Measurements from ENCODE around the gene FGGY.

FGGY gene

GRCh38 chr1:59288046-59288445, 8.8 kb upstream of the FGGY start:
- Histone ChIP-seq H3K36me3 (ENCODE audit: control insufficient read depth in 2 of 2, insufficient read depth in 1 of 2, low read length in 2 of 2) (no peaks in the 10 kb centered on the region), H3K27ac (ENCODE audit: extremely low read depth, low read depth, low read length) (no peak overlapping the region), H3K9me3 (ENCODE audit: control insufficient read depth, insufficient read depth, low read depth, low read length) (no peaks in the 10 kb centered on the region), H3K4me1 (ENCODE audit: control insufficient read depth, insufficient read depth, low read length) (no peaks in the 10 kb centered on the region), H3K4me3 (ENCODE audit: low read depth, low read length) (no peak overlapping the region)
- ChIA-PET CTCF (no interaction called here), POLR2A (no interaction called here)
- no peak for TF ChIP-seq SP3 (tag by site-specific recombination; IDR thresholded peaks at IDR 0.05)

- Histone ChIP-seq H3K4me3 (ENCODE audit: low read depth, low read length) (no peak overlapping the region), H3K27ac (ENCODE audit: extremely low read depth, low read depth, low read length) (no peak overlapping the region), H3K4me1 (ENCODE audit: control insufficient read depth, insufficient read depth, low read length) (no peaks in the 10 kb centered on the region), H3K36me3 (ENCODE audit: control insufficient read depth in 2 of 2, insufficient read depth in 1 of 2, low read length in 2 of 2) (no peaks in the 10 kb centered on the region), H3K9me3 (ENCODE audit: control insufficient read depth, insufficient read depth, low read depth, low read length) (no peaks in the 10 kb centered on the region)
- ChIA-PET CTCF (interaction anchor here (0.8 to 1.9 kb wide), 4 partner anchors 11 to 225 kb away, joined by 3 to 6 read pairs (median 4); no protein-coding TSS in a partner anchor), POLR2A (interaction anchor here (0.6 to 1.4 kb wide), 2 partner anchors 221 to 506 kb away, joined by 3 to 4 read pairs; partner anchors contain the start of gene JUN)
- TF ChIP-seq ZNF221 (tag by site-specific recombination; IDR thresholded peaks at IDR 0.05; ENCODE audit: borderline replicate concordance) (no peak), ZNF621 (tag by site-specific recombination; IDR thresholded peaks at IDR 0.05) (0 out of 2 replicates have a peak, but pooled peaks have one; percentile 67), ZNF239 (tag by site-specific recombination; IDR thresholded peaks at IDR 0.05) (peak; percentile 45; the same call in 1 of the 2 replicates), ZNF148 (tag by site-specific recombination; IDR thresholded peaks at IDR 0.05; ENCODE audit: borderline replicate concordance) (peak; percentile 56; the same call in 1 of the 2 replicates), ZNF501 (tag by site-specific recombination; IDR thresholded peaks at IDR 0.05) (no peak), ZNF398 (tag by site-specific recombination; IDR thresholded peaks at IDR 0.05) (0 out of 2 replicates have a peak, but pooled peaks have one; percentile 12)
Measured at GRCh38 chr1:59289570-59289969, 7.3 kb upstream of the FGGY start.

GRCh38 chr1:59290193-59290949, 6.5 kb upstream of the FGGY start:
- POLR2A ChIA-PET, result interaction anchor here (0.6 to 1.4 kb wide), 2 partner anchors 222 to 507 kb away, joined by 3 to 4 read pairs; partner anchors contain the start of gene JUN
- H3K27ac ChIP-seq (ENCODE audit: extremely low read depth, low read depth, low read length), result no peak overlapping the region
- no peaks in the 10 kb centered on the region for H3K4me1 ChIP-seq (ENCODE audit: control insufficient read depth, insufficient read depth, low read length)
- no peak overlapping the region for H3K4me3 ChIP-seq (ENCODE audit: low read depth, low read length)
- no peaks in the 10 kb centered on the region for H3K36me3 ChIP-seq (ENCODE audit: control insufficient read depth in 2 of 2, insufficient read depth in 1 of 2, low read length in 2 of 2)
- H3K9me3 ChIP-seq (ENCODE audit: control insufficient read depth, insufficient read depth, low read depth, low read length), result no peaks in the 10 kb centered on the region
- CTCF ChIA-PET, result interaction anchor here (0.6 to 1.9 kb wide), 9 partner anchors 12 to 517 kb away, joined by 3 to 6 read pairs (median 3); no protein-coding TSS in a partner anchor
- TF ChIP-seq ZNF248 (tag by site-specific recombination; IDR thresholded peaks at IDR 0.05) (no peak), ZFP69B (tag by site-specific recombination; IDR thresholded peaks at IDR 0.05) (0 out of 2 replicates have a peak, but pooled peaks have one; percentile 26), PRDM10 (tag by site-specific recombination; IDR thresholded peaks at IDR 0.05) (0 out of 2 replicates have a peak, but pooled peaks have one; percentile 19), SP7 (tag by site-specific recombination; IDR thresholded peaks at IDR 0.05) (peak; percentile 33; the same call in 1 of the 2 replicates), ZNF548 (tag by site-specific recombination; IDR thresholded peaks at IDR 0.05) (no peak), ZBTB48 (tag by site-specific recombination; IDR thresholded peaks at IDR 0.05) (peak; percentile 68; the same call in 1 of the 2 replicates), SCRT2 (tag by site-specific recombination; IDR thresholded peaks at IDR 0.05) (peak; percentile 98), ZNF366 (tag by site-specific recombination; conservative IDR thresholded peaks at IDR 0.05) (peak; percentile 28; the same call in 1 of the 2 replicates), ATF2 (tag by site-specific recombination; IDR thresholded peaks at IDR 0.05; ENCODE audit: low read depth) (0 out of 2 replicates have a peak, but pooled peaks have one; percentile 3), KLF8 (tag by site-specific recombination; IDR thresholded peaks at IDR 0.05) (0 out of 2 replicates have a peak, but pooled peaks have one; percentile 44), SP2 (tag by site-specific recombination; IDR thresholded peaks at IDR 0.05) (0 out of 2 replicates have a peak, but pooled peaks have one; percentile 20)

Measured in HEK293 (cell line).